SK-N-SH (cell line): ENCODE measurements around the gene IQSEC3. TPM values are rescaled to one million over a fixed set of nuclear protein-coding genes. Genes with fewer than 3 reads are reported as not detected.

Experiments used
- CTCF ChIA-PET: fragments of 300-600, 350-600 bp; formaldehyde crosslinking; extraction: SDS; loops from one replicate; lab custom pipeline; 2021; lab: Yijun Ruan, JAX
- POLR2A ChIA-PET: fragments of 350-600 bp; sonication (Branson Sonifier 250); formaldehyde crosslinking; extraction: SDS; loops from one replicate; lab custom pipeline; 2020; ENCODE audit warnings: antibody characterized with exemption, inconsistent platforms; lab: Yijun Ruan, JAX
- DNase-seq: peaks from one replicate; pipeline ENCODE4 v3.0.0; 2012
- H2AFZ ChIP-seq: fragments of 200-600 bp; sonication (generic); 2 replicates; pipeline ENCODE4 v1.8.1; 2016; ENCODE audit warnings: antibody characterized with exemption, mild to moderate bottlenecking, low read depth
- H3F3A ChIP-seq: fragments of 200-600 bp; sonication (generic); replicated peaks from 2 replicates; pipeline ENCODE3; 2016; ENCODE audit warnings: antibody characterized with exemption, mild to moderate bottlenecking; ENCODE audit not compliant: insufficient read depth
- H3K27ac ChIP-seq, 2 experiments: fragments of 200-500 bp in 1 of 2; fragments of 200-600 bp in 1 of 2; sonication (Bioruptor generic) in 1 of 2; sonication (generic), shearing (Covaris generic) in 1 of 2; 2 replicates each; pipeline versions ENCODE4 v1.5.1 to v1.6.1; 2014 to 2016; ENCODE audit warnings: low read depth in 2 of 2, inconsistent platforms in 1 of 2, low read length in 1 of 2, mild to moderate bottlenecking in 1 of 2, mixed read lengths in 1 of 2
- H3K27me3 ChIP-seq: fragments of 200-600 bp; sonication (generic), shearing (Covaris generic); 2 replicates; pipeline ENCODE4 v1.6.1; 2016; ENCODE audit warnings: mixed run types; ENCODE audit not compliant: insufficient read depth
- H3K36me3 ChIP-seq, 2 experiments: fragments of 200-500 bp in 1 of 2; fragments of 200-600 bp in 1 of 2; sonication (Bioruptor generic) in 1 of 2; sonication (generic) in 1 of 2; replicated peaks in 1 of 2; 2 replicates each; pipeline versions ENCODE3 to v1.5.1; 2014 to 2016; ENCODE audit warnings: low read length in 1 of 2, mild to moderate bottlenecking in 1 of 2; ENCODE audit not compliant: insufficient read depth in 2 of 2, control insufficient read depth in 1 of 2
- H3K4me1 ChIP-seq, 2 experiments: fragments of 200-500 bp in 1 of 2; fragments of 200-600 bp in 1 of 2; sonication (Bioruptor generic) in 1 of 2; sonication (generic), shearing (Covaris generic) in 1 of 2; 2 replicates each; pipeline versions ENCODE4 v1.5.1 to v1.6.1; 2014 to 2016; ENCODE audit warnings: low read depth in 1 of 2, low read length in 1 of 2, mixed run types in 1 of 2; ENCODE audit not compliant: insufficient read depth in 2 of 2, control insufficient read depth in 1 of 2
- H3K4me2 ChIP-seq: fragments of 200-600 bp; sonication (generic), shearing (Covaris generic); 2 replicates; pipeline ENCODE4 v1.6.1; 2017; ENCODE audit warnings: mixed run types
- H3K4me3 ChIP-seq, 2 experiments: fragments of 200-500 bp in 1 of 2; fragments of 200-600 bp in 1 of 2; sonication (Bioruptor generic) in 1 of 2; sonication (generic), shearing (Covaris generic) in 1 of 2; 2 replicates each; pipeline versions ENCODE4 v1.5.1 to v1.8.1; 2014 to 2016; ENCODE audit warnings: low read depth in 2 of 2, inconsistent platforms in 1 of 2, low read length in 1 of 2, mild to moderate bottlenecking in 1 of 2, mixed read lengths in 1 of 2, moderate library complexity in 1 of 2
- H3K79me2 ChIP-seq: fragments of 200-600 bp; sonication (generic); 2 replicates; pipeline ENCODE4 v1.8.1; 2017; ENCODE audit warnings: mild to moderate bottlenecking; ENCODE audit not compliant: insufficient read depth
- H3K9ac ChIP-seq: fragments of 200-600 bp; sonication (generic); 2 replicates; pipeline ENCODE4 v1.6.1; 2017; ENCODE audit warnings: mixed run types
- H3K9me2 ChIP-seq: fragments of 200-600 bp; sonication (generic); 2 replicates; pipeline ENCODE4 v1.6.1; 2017; ENCODE audit warnings: mixed run types
- H3K9me3 ChIP-seq: fragments of 200-600 bp; sonication (generic); 2 replicates; pipeline ENCODE4 v1.6.1; 2017; ENCODE audit warnings: mixed run types, mild to moderate bottlenecking, moderate library complexity
- H4K20me1 ChIP-seq: fragments of 200-600 bp; sonication (generic); 2 replicates; pipeline ENCODE4 v1.6.1; 2017; ENCODE audit warnings: mild to moderate bottlenecking, mixed run types; ENCODE audit not compliant: insufficient read depth
- EP300 ChIP-seq, 2 experiments: IDR thresholded peaks; 2 replicates each; pipeline versions ENCODE4 v1.4.0 to v1.6.1; 2012; ENCODE audit warnings: borderline replicate concordance in 1 of 2, low read depth in 1 of 2, low read length in 1 of 2
- EZH2phosphoT487 ChIP-seq: fragments of 200-600 bp; sonication (generic); IDR thresholded peaks from 2 replicates; pipeline ENCODE4 v1.6.1; 2017; ENCODE audit warnings: low read depth, mixed run types, mild to moderate bottlenecking, antibody characterized with exemption, moderate library complexity, borderline replicate concordance
- JUND ChIP-seq: IDR thresholded peaks from 2 replicates; pipeline ENCODE4 v1.4.0; 2012
- MEF2A ChIP-seq: IDR thresholded peaks from 2 replicates; pipeline ENCODE4 v1.4.0; 2012; ENCODE audit warnings: low read depth, borderline replicate concordance
- NFIC ChIP-seq: IDR thresholded peaks from 2 replicates; pipeline ENCODE4 v1.4.0; 2012; ENCODE audit warnings: borderline replicate concordance
- PBX3 ChIP-seq: IDR thresholded peaks from 2 replicates; pipeline ENCODE4; 2012
- RCOR1 ChIP-seq: fragments of 150-350 bp; IDR thresholded peaks from 2 replicates; pipeline ENCODE4 v1.6.1; 2017; ENCODE audit warnings: antibody characterized with exemption, low read length
- RFX5 ChIP-seq: IDR thresholded peaks from 2 replicates; pipeline ENCODE4 v1.6.1; 2012; ENCODE audit warnings: mild to moderate bottlenecking, improper control_type of control experiment, low read length
- WGBS: methylation state at CpG from one replicate; pipeline ENCODE4 v1.1.6; 2017; ENCODE audit warnings: low lambda C conversion rate; 5-methylcytosine and 5-hydroxymethylcytosine counted together
- polyA plus RNA-seq, 3 experiments: library from polyadenylated mRNA; depleted of rRNA; stranded (reverse); fragments of >200 nt; gene quantifications; 2 replicates each; pipeline ENCODE4 v1.2.3, GENCODE V29; 2012
- TF ChIP-seq, protein P1 (sequence below): fragments of 150-350 bp; IDR thresholded peaks from 2 replicates; pipeline ENCODE4 v1.6.1; 2017; ENCODE audit warnings: antibody characterized with exemption, low read length, low read depth, borderline replicate concordance

IQSEC3 gene
- polyA plus RNA-seq, 1 of the 3 experiments (the other 2 are of a cell fraction), result 0.02 TPM

DNA sequence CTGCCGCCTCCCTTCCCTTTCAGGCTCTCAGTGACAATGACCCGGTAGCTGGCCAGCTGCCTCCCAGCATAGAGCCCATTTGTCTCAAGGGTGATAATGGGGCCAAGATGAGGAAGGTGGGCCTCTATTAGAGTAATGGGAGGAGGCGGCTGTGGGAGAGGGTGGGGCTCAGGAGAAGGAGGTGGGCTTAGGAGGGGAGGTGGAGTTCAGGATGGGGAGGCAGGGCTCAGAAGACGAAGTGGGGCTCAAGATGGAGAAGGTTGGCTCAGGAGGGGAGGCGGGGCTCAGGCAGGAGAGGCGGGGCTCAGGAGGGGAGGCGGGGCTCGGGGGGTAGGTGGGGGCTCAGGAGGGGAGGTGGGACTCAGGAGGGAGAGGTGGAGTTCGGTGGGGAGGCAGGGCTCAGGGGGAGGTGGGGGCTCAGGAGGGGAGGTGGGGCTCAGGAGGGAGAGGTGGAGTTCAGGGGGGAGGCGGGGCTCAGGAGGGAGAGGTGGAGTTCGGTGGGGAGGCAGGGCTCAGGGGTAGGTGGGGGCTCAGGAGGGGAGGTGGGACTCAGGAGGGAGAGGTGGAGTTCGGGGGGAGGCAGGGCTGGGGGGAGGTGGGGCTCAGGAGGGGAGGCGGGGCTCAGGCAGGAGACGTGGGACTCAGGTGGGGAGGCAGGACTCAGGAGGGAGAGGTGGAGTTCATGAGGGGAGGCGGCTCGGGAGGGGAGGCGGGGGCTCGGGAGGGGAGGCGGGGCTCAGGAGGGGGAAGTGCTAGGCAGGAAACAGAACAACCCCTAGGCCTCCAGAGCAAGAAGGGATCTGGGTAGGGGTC is 36.8 kb downstream of the IQSEC3 start:
- no peaks in the 10 kb centered on the region for H4K20me1 ChIP-seq
- ChIA-PET CTCF (interaction anchor here (1.6 to 2.6 kb wide), 2 partner anchors 10 to 50 kb away, joined by 3 to 8 read pairs; no protein-coding TSS in a partner anchor), POLR2A (no interaction called here)
- no peaks in the 10 kb centered on the region for H3F3A ChIP-seq
- H3K79me2 ChIP-seq, result no peaks in the 10 kb centered on the region
- no peak overlapping the region for H3K9ac ChIP-seq
- no peak overlapping the region for H3K4me3 ChIP-seq
- no peaks in the 10 kb centered on the region for H3K9me3 ChIP-seq
- H3K4me1 ChIP-seq, result peaks cover 0 to 8% of the 10 kb centered on the region in 2 experiments; a peak in 1 of 4 replicates
- WGBS, result 53% methylated on average over 18 of the region's 19 CpGs
- H3K27ac ChIP-seq, result no peak overlapping the region; a peak in 1 of 4 replicates
- H2AFZ ChIP-seq, result no peak overlapping the region
- no peaks in the 10 kb centered on the region for H3K36me3 ChIP-seq
- TF ChIP-seq RCOR1, result no peak
- no peak for TF ChIP-seq NFIC
- TF ChIP-seq RFX5, result no peak
- TF ChIP-seq MEF2A, result no peak
- TF ChIP-seq, protein P1, sequence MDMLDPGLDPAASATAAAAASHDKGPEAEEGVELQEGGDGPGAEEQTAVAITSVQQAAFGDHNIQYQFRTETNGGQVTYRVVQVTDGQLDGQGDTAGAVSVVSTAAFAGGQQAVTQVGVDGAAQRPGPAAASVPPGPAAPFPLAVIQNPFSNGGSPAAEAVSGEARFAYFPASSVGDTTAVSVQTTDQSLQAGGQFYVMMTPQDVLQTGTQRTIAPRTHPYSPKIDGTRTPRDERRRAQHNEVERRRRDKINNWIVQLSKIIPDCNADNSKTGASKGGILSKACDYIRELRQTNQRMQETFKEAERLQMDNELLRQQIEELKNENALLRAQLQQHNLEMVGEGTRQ, result no peak
- no peak for TF ChIP-seq PBX3
- no peak for TF ChIP-seq EP300 (IDR thresholded peaks at IDR 0.05; ENCODE audit: borderline replicate concordance in 1 of 2, low read depth in 1 of 2, low read length in 1 of 2)
- TF ChIP-seq EZH2phosphoT487, result no peak
- no peak overlapping the region for H3K4me2 ChIP-seq
- peak; percentile 92 for DNase-seq
- H3K27me3 ChIP-seq, result no peaks in the 10 kb centered on the region
- no peaks in the 10 kb centered on the region for H3K9me2 ChIP-seq

DNA sequence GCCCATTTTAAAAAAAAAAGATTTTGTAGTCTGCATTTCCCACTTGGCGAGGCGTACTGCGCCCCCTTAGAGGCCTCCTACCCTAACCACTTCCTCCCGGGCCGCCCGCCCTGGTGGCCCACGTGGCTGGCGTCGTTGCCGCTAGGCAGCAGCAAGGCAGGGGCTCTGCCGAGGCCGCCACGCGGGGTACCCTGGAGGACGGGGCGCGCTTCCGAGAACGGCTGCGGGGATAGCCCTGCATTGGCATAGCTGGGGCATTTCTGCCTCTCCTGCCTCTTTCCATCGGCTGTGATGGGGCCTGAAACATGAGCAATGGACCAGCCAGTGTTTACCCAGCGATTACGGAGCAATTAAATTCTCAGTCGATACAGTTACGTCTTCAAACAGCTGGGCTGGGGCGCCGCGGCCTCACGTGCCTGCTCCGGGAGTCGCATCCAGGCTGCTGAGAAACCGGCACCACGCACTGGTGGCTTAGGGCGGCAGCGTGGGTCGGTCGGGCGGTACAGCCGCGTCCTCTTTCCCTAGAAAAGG is 38.0 kb downstream of the IQSEC3 start:
- no peak for DNase-seq
- POLR2A ChIA-PET, result no interaction called here

More for the DNA sequence above, 38.0 kb downstream of the IQSEC3 start:
- H2AFZ ChIP-seq, result no peak overlapping the region
- no peaks in the 10 kb centered on the region for H4K20me1 ChIP-seq
- CTCF ChIA-PET, result no interaction called here
- H3K4me1 ChIP-seq, result peaks cover 0 to 14% of the 10 kb centered on the region in 2 experiments; a peak in 1 of 4 replicates
- H3K4me2 ChIP-seq, result no peak overlapping the region
- H3K4me3 ChIP-seq, result no peak overlapping the region
- no peak overlapping the region for H3K9ac ChIP-seq
- no peaks in the 10 kb centered on the region for H3K36me3 ChIP-seq
- H3K9me3 ChIP-seq, result no peaks in the 10 kb centered on the region
- no peak overlapping the region for H3K27ac ChIP-seq
- H3K27me3 ChIP-seq, result no peaks in the 10 kb centered on the region; the same call in 1 of the 2 replicates
- H3F3A ChIP-seq, result no peaks in the 10 kb centered on the region
- 93% methylated on average over 35 of the region's 40 CpGs for WGBS
- H3K79me2 ChIP-seq, result no peaks in the 10 kb centered on the region
- no peaks in the 10 kb centered on the region for H3K9me2 ChIP-seq
- no peak for TF ChIP-seq JUND
